Endothelial cell of umbilical vein (primary cell): Measurements from ENCODE around the gene WASF2.

Experiments used
- FOS ChIP-seq: IDR thresholded peaks from 2 replicates; pipeline ENCODE4 v1.6.1; 2011; ENCODE audit warnings: mild to moderate bottlenecking, low read length, moderate library complexity, borderline replicate concordance; ENCODE audit not compliant: insufficient read depth
- POLR2A ChIP-seq: IDR thresholded peaks from 2 replicates; pipeline ENCODE4 v1.6.1; 2012; ENCODE audit warnings: low read depth, mild to moderate bottlenecking, control low read depth, low read length
- POLR2AphosphoS5 ChIP-seq: IDR thresholded peaks from 2 replicates; pipeline ENCODE4 v1.6.1; 2012; ENCODE audit warnings: low read depth, mild to moderate bottlenecking, control low read depth, low read length, moderate library complexity; ENCODE audit not compliant: insufficient read depth
- TF ChIP-seq, protein P1 (sequence below), 2 donors: IDR thresholded peaks; 1 replicate in 1 of 2; 2 replicates in 1 of 2; pipeline ENCODE4 v1.5.1; 2011; ENCODE audit warnings: low read length in 2 of 2, mild to moderate bottlenecking in 2 of 2, moderate library complexity in 2 of 2, control low read depth in 1 of 2, inconsistent platforms in 1 of 2, low read depth in 1 of 2; ENCODE audit not compliant: insufficient read depth in 1 of 2; ENCODE audit errors: extremely low read depth in 1 of 2
- TF ChIP-seq, protein P2 (sequence below): IDR thresholded peaks from 2 replicates; pipeline ENCODE4 v1.6.1; 2011; ENCODE audit not compliant: insufficient read depth, insufficient read length

DNA sequence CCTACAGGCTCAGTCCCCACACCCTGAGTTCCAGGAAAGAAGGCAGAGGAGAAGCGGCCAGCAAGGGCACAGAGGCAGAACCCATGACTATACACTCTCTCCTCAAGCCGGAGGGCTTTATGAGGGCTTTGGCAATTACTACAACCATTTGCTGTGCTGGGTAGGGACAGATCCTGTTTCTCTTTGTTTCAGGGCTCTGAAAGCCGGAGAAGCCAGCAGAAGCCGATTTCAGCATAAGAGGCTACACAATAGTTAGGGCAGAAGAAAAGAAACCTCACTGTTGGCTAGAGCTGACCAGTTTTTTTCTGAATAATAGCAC lies 83.6 kb downstream of the WASF2 start:
- TF ChIP-seq, protein P1, sequence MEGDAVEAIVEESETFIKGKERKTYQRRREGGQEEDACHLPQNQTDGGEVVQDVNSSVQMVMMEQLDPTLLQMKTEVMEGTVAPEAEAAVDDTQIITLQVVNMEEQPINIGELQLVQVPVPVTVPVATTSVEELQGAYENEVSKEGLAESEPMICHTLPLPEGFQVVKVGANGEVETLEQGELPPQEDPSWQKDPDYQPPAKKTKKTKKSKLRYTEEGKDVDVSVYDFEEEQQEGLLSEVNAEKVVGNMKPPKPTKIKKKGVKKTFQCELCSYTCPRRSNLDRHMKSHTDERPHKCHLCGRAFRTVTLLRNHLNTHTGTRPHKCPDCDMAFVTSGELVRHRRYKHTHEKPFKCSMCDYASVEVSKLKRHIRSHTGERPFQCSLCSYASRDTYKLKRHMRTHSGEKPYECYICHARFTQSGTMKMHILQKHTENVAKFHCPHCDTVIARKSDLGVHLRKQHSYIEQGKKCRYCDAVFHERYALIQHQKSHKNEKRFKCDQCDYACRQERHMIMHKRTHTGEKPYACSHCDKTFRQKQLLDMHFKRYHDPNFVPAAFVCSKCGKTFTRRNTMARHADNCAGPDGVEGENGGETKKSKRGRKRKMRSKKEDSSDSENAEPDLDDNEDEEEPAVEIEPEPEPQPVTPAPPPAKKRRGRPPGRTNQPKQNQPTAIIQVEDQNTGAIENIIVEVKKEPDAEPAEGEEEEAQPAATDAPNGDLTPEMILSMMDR (IDR thresholded peaks at IDR 0.05; ENCODE audit: extremely low read depth in 1 of 2, insufficient read depth in 1 of 2, low read depth in 1 of 2, low read length in 2 of 2): no peak
- TF ChIP-seq POLR2A (no peak), POLR2AphosphoS5 (no peak), FOS (no peak)
- TF ChIP-seq, protein P2, sequence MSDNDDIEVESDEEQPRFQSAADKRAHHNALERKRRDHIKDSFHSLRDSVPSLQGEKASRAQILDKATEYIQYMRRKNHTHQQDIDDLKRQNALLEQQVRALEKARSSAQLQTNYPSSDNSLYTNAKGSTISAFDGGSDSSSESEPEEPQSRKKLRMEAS: no peak
